CD14-positive monocyte (primary cell): ENCODE results near the gene GNA12. TPM values are rescaled to one million over a fixed set of nuclear protein-coding genes. Genes with fewer than 3 reads are reported as not detected.

Source experiments
- DNase-seq, 3 donors: peaks; one replicate each; pipeline ENCODE4 v3.0.0-alpha.2; 2011 to 2022
- H2AFZ ChIP-seq: 2 replicates; pipeline ENCODE4 v1.6.0; 2012; ENCODE audit warnings: mild to moderate bottlenecking, low read depth, low read length, inconsistent platforms; ENCODE audit not compliant: insufficient read depth, poor library complexity, severe bottlenecking
- H3K27ac ChIP-seq, 2 donors: 1 replicate in 1 of 2; 2 replicates in 1 of 2; pipeline ENCODE4 v1.5.1; 2012 to 2013; ENCODE audit warnings: low read length in 2 of 2, control low read depth in 1 of 2, inconsistent platforms in 1 of 2, low read depth in 1 of 2, mild to moderate bottlenecking in 1 of 2
- H3K27me3 ChIP-seq, 2 donors: one replicate each; pipeline versions ENCODE4 v1.6.0 to v1.6.1; 2011 to 2013; ENCODE audit warnings: low read length in 2 of 2; ENCODE audit not compliant: control insufficient read depth in 2 of 2, insufficient read depth in 2 of 2
- H3K36me3 ChIP-seq, 2 donors: replicated peaks in 1 of 2; 1 replicate in 1 of 2; 2 replicates in 1 of 2; pipeline versions ENCODE4 v1.5.1 to v1.6.1; 2012 to 2013; ENCODE audit warnings: low read length in 2 of 2, control low read depth in 1 of 2, inconsistent platforms in 1 of 2, mild to moderate bottlenecking in 1 of 2; ENCODE audit not compliant: insufficient read depth in 2 of 2, control insufficient read depth in 1 of 2
- H3K4me1 ChIP-seq, 2 donors: 1 replicate in 1 of 2; 2 replicates in 1 of 2; pipeline versions ENCODE4 v1.5.1 to v1.6.1; 2012 to 2013; ENCODE audit warnings: low read length in 2 of 2, control low read depth in 1 of 2, inconsistent platforms in 1 of 2, mild to moderate bottlenecking in 1 of 2, moderate library complexity in 1 of 2; ENCODE audit not compliant: insufficient read depth in 2 of 2, control insufficient read depth in 1 of 2
- H3K4me2 ChIP-seq: replicated peaks from 2 replicates; pipeline ENCODE3; 2012; ENCODE audit warnings: low read length, moderate library complexity, mild to moderate bottlenecking; ENCODE audit not compliant: poor library complexity, severe bottlenecking; ENCODE audit errors: extremely low read depth
- H3K4me3 ChIP-seq, 3 experiments: fragments of 200-600 bp in 1 of 3; sonication (generic) in 1 of 3; replicated peaks in 1 of 3; 1 replicate in 2 of 3; 2 replicates in 1 of 3; pipeline ENCODE4 v1.5.1; 2011 to 2013; ENCODE audit warnings: low read length in 3 of 3, mild to moderate bottlenecking in 3 of 3, control low read depth in 2 of 3, low read depth in 2 of 3, inconsistent platforms in 1 of 3, moderate library complexity in 1 of 3
- H3K79me2 ChIP-seq: 2 replicates; pipeline ENCODE4 v1.6.0; 2012; ENCODE audit warnings: mild to moderate bottlenecking, control low read depth, inconsistent platforms, low read length, moderate library complexity; ENCODE audit not compliant: insufficient read depth
- H3K9ac ChIP-seq: 2 replicates; pipeline ENCODE4 v1.6.0; 2017; ENCODE audit warnings: low read length, mild to moderate bottlenecking; ENCODE audit not compliant: insufficient read depth, poor library complexity, severe bottlenecking
- H3K9me3 ChIP-seq, 2 donors: replicated peaks in 1 of 2; 1 replicate in 1 of 2; 2 replicates in 1 of 2; pipeline versions ENCODE4 v1.5.1 to v1.6.1; 2012 to 2013; ENCODE audit warnings: low read length in 2 of 2, control low read depth in 1 of 2; ENCODE audit not compliant: control insufficient read depth in 1 of 2, insufficient read depth in 1 of 2
- H4K20me1 ChIP-seq: 2 replicates; pipeline ENCODE4 v1.6.0; 2012; ENCODE audit warnings: mild to moderate bottlenecking, low read length, control low read depth, moderate library complexity; ENCODE audit not compliant: insufficient read depth
- H3K27ac Mint-ChIP-seq, 7 donors: one replicate each; pipeline ENCODE4 v1.8.0; 2020; ENCODE audit warnings: mild to moderate bottlenecking in 7 of 7, mixed read lengths in 7 of 7, moderate library complexity in 6 of 7, inconsistent platforms in 2 of 7
- H3K27me3 Mint-ChIP-seq, 3 donors: one replicate each; pipeline ENCODE4 v1.8.0; 2021 to 2022; ENCODE audit warnings: low read depth in 3 of 3, mild to moderate bottlenecking in 3 of 3, mixed read lengths in 3 of 3, moderate library complexity in 3 of 3, inconsistent platforms in 1 of 3
- H3K36me3 Mint-ChIP-seq, 2 donors: one replicate each; pipeline ENCODE4 v1.8.0; 2020; ENCODE audit warnings: mixed read lengths in 2 of 2, inconsistent platforms in 1 of 2, mild to moderate bottlenecking in 1 of 2
- H3K4me1 Mint-ChIP-seq: one replicate; pipeline ENCODE4 v1.8.0; 2020; ENCODE audit warnings: mild to moderate bottlenecking, mixed read lengths
- H3K4me3 Mint-ChIP-seq, 2 donors: one replicate each; pipeline ENCODE4 v1.8.0; 2020; ENCODE audit warnings: mild to moderate bottlenecking in 2 of 2, mixed read lengths in 2 of 2, moderate library complexity in 1 of 2
- H3K9me3 Mint-ChIP-seq, 7 donors: one replicate each; pipeline ENCODE4 v1.8.0; 2020 to 2022; ENCODE audit warnings: mixed read lengths in 7 of 7, mild to moderate bottlenecking in 6 of 7, moderate library complexity in 6 of 7, inconsistent platforms in 2 of 7
- WGBS: methylation state at CpG from one replicate; pipeline ENCODE4 v1.1.5; 2013; ENCODE audit warnings: missing lambda C conversion rate; ENCODE audit not compliant: insufficient coverage; 5-methylcytosine and 5-hydroxymethylcytosine counted together
- intact Hi-C, 2 donors: fragments of 100-400 bp; cut with micrococcal nuclease; formaldehyde crosslinking; loops; one replicate each; pipeline versions ENCODE4 v1.15.0 to v1.15.1; 2023
- polyA plus RNA-seq, 3 donors: library from polyadenylated mRNA; depleted of rRNA in 1 of 3; unstranded in 2 of 3; stranded (reverse) in 1 of 3; fragments of 300-500 nt in 2 of 3; fragments of >200 nt in 1 of 3; fragmentation: Illumina TruSeq in 2 of 3; gene quantifications; 1 replicate in 2 of 3; 2 replicates in 1 of 3; pipeline ENCODE4 v1.2.3, GENCODE V29; 2012 to 2021
- TF ChIP-seq, protein P1 (sequence below): fragments of 200-600 bp; IDR thresholded peaks from one replicate; pipeline ENCODE4 v1.8.0; 2022; ENCODE audit warnings: antibody characterized with exemption, mild to moderate bottlenecking

The GNA12 gene
- polyA plus RNA-seq, 3 donors: 3.4 to 25.9 (median 10.6) TPM

DNA sequence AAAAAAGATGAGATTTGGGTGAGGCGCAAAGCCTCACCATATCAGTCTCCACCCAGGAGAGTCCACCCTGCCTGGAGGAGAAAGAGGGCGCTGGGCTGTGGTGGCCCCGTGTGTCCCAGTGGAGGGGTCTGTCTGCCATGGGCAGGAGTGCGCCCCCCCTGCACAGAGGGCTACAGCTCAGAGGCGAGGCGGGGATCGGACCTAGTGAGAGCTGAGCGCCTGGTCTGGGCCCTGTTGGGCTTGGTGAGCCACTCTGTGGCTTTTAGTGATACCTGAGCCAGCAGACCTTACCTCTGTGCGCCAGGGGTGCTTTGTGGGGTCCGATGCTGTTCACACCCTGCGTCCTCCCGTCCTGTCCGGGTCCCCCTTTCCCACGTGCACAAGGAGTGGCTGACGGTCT, 25.9 kb upstream of the GNA12 start:
- Histone ChIP-seq H3K9ac (peak overlapping the region; percentile 18), H4K20me1 (no peaks in the 10 kb centered on the region), H3K27me3 (peaks cover 0 to 10% of the 10 kb centered on the region in 2 donors), H3K27ac (peak overlapping the region in 1 of 2 donors; percentile 44), H3K79me2 (no peaks in the 10 kb centered on the region), H3K4me2 (peak overlapping the region; percentile 54), H2AFZ (peak overlapping the region; percentile 57), H3K4me1 (peaks cover 15 to 17% of the 10 kb centered on the region in 2 donors), H3K4me3 (peak overlapping the region in 1 of 3 experiments; percentile 38), H3K9me3 (no peaks in the 10 kb centered on the region), H3K36me3 (no peaks in the 10 kb centered on the region)
- peaks cover 0 to 7% (median 4%) of the 10 kb centered on the region in 7 donors for H3K9me3 Mint-ChIP-seq
- peaks cover 4 to 6% of the 10 kb centered on the region in 2 donors for H3K36me3 Mint-ChIP-seq
- DNase-seq: no peak
- H3K4me3 Mint-ChIP-seq: peak overlapping the region in 1 of 2 donors; percentile 89
- TF ChIP-seq, protein P1, sequence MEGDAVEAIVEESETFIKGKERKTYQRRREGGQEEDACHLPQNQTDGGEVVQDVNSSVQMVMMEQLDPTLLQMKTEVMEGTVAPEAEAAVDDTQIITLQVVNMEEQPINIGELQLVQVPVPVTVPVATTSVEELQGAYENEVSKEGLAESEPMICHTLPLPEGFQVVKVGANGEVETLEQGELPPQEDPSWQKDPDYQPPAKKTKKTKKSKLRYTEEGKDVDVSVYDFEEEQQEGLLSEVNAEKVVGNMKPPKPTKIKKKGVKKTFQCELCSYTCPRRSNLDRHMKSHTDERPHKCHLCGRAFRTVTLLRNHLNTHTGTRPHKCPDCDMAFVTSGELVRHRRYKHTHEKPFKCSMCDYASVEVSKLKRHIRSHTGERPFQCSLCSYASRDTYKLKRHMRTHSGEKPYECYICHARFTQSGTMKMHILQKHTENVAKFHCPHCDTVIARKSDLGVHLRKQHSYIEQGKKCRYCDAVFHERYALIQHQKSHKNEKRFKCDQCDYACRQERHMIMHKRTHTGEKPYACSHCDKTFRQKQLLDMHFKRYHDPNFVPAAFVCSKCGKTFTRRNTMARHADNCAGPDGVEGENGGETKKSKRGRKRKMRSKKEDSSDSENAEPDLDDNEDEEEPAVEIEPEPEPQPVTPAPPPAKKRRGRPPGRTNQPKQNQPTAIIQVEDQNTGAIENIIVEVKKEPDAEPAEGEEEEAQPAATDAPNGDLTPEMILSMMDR: no peak
- H3K27ac Mint-ChIP-seq: peak overlapping the region; percentile 42 to 94 (median 82)
- peaks cover 21% of the 10 kb centered on the region for H3K4me1 Mint-ChIP-seq
- intact Hi-C loops: loop anchor here (5.0 to 10.0 kb wide), 3 partner anchors 95 to 425 kb away; no protein-coding TSS in a partner anchor
- 58% methylated on average over 13 of the region's 15 CpGs for WGBS
- peaks cover 33 to 52% (median 50%) of the 10 kb centered on the region in 3 donors for H3K27me3 Mint-ChIP-seq

DNA sequence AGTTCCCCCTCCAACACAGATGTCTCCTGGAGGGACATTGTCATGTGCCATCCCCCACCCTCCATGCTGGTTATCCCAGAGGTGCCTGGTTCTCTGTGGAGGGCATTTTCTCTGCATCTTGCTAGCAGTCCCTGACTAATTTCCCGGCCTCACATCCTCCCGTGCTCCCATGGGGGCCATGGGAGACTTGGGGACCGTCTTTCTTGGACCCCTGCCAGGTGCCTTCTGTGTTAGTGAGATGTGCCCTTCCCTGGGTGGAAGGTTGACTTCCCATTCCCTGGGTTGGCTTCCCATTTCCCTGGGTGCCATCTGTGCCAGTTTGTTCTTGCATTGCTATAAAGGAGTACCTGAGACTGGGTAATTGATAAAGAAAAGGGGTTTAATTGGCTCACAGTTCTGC, 22.5 kb upstream of the GNA12 start:
- H2AFZ ChIP-seq: no peak overlapping the region
- no peak overlapping the region for H3K4me2 ChIP-seq
- H3K4me1 ChIP-seq: peaks cover 42 to 44% of the 10 kb centered on the region in 2 donors
- H3K27ac ChIP-seq: no peak overlapping the region
- Mint-ChIP-seq H3K4me1 (peaks cover 45% of the 10 kb centered on the region), H3K4me3 (peak overlapping the region in 1 of 2 donors; percentile 11), H3K27me3 (peaks cover 31 to 49% (median 34%) of the 10 kb centered on the region in 3 donors), H3K27ac (no peak overlapping the region), H3K36me3 (peaks cover 6 to 7% of the 10 kb centered on the region in 2 donors), H3K9me3 (peaks cover 0 to 3% (median 0%) of the 10 kb centered on the region in 7 donors)
- DNase-seq: no peak
- no peak overlapping the region for H3K9ac ChIP-seq
- no peaks in the 10 kb centered on the region for H3K9me3 ChIP-seq
- H3K27me3 ChIP-seq: peaks cover 0 to 8% of the 10 kb centered on the region in 2 donors
- H3K79me2 ChIP-seq: no peaks in the 10 kb centered on the region
- H4K20me1 ChIP-seq: no peaks in the 10 kb centered on the region
- H3K4me3 ChIP-seq: no peak overlapping the region
- no peaks in the 10 kb centered on the region for H3K36me3 ChIP-seq
- TF ChIP-seq, protein P1: no peak
- WGBS: 40% methylated on average over 1 of the region's 3 CpGs
- intact Hi-C loops: loop anchor here (5.0 kb wide), 1 partner anchor 291 kb away; no protein-coding TSS in a partner anchor
